ENCODE measurements around the gene ARHGAP27. TPM values are rescaled to one million over a fixed set of nuclear protein-coding genes. Genes with fewer than 3 reads are reported as not detected.
"Not testable (repeated sequence)": the region's sequence is repeated elsewhere in the genome, so short reads cannot be mapped to it uniquely, and the experiment has no call there.

Gene ARHGAP27
- 90.4 TPM for polyA plus RNA-seq
- long read RNA-seq, donor 1, partial matches to known transcripts = 0 of 1 reads
- long read RNA-seq, donor 1, other reads (novel, unspliced or antisense) = 0 of 1 reads
- long read RNA-seq, donor 2, partial matches to known transcripts = 0 of 5 reads
- long read RNA-seq, donor 2, other reads (novel, unspliced or antisense) = 0 of 5 reads
- long read RNA-seq, donor 3 = 0 reads
- long read RNA-seq, donor 4, partial matches to known transcripts = 0 of 1 reads
- long read RNA-seq, donor 4, other reads (novel, unspliced or antisense) = 0 of 1 reads
- long read RNA-seq, donor 5 = 0 reads
- long read RNA-seq, donor 6, partial matches to known transcripts = 39 of 42 reads
- long read RNA-seq, donor 6, other reads (novel, unspliced or antisense) = 0 of 42 reads
- long read RNA-seq, donor 7, partial matches to known transcripts = 0 of 4 reads
- long read RNA-seq, donor 7, other reads (novel, unspliced or antisense) = 0 of 4 reads
- long read RNA-seq, donor 8, partial matches to known transcripts = 5 of 7 reads
- long read RNA-seq, donor 8, other reads (novel, unspliced or antisense) = 0 of 7 reads
- long read RNA-seq, donor 9, partial matches to known transcripts = 5 of 9 reads
- long read RNA-seq, donor 9, other reads (novel, unspliced or antisense) = 0 of 9 reads
- long read RNA-seq, donor 10, partial matches to known transcripts = 0 of 5 reads
- long read RNA-seq, donor 10, other reads (novel, unspliced or antisense) = 0 of 5 reads
- long read RNA-seq, donor 11, partial matches to known transcripts = 5 of 9 reads
- long read RNA-seq, donor 11, other reads (novel, unspliced or antisense) = 0 of 9 reads

DNA sequence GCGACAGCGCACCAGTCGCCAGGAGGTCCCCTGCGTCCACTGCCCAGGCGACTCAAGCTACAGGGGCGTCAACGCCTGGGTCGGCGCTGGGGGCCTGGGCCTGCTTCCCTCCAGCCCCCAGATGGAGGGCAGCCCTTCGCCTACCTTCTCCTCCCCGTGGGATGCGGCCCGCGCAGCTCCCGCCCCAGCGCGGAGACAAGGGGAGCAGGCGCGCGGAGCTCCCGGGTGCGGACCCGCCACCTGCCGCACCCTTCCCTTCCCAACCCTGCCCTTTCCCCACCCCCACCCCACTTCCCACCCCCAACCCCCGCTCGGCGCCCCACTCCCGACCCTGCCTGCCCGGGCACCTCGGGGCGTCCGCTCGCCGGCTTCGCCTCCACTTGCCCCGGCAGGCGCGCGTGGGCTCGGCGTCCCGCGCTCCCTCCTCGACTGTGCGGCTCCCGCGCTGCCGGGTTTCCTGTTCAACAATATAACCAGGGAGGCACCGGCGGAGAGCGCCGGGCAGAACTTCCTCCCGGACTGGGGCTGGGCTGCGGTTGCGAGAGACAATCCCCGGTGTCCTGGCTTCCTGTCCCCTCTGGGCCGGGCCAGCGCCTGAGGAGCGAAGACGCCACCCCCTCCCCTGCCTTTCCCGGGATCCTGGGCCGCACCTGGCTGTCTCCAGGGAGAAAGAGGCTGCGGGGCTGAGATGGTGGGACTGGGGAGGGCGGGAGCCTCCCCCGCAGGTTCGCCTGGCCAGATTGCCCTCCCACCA, at the start of gene ARHGAP27:
Gene ARHGAP27 (minus strand): TSS at position 466 of the 754 bp plus-strand sequence. CDS start 2,591 bp downstream, outside the sequence.
- H3K9me3 ChIP-seq (ENCODE audit: control insufficient read depth, low read depth, low read length) = peaks cover 4% of the 10 kb centered on the region
- peaks cover 44% of the 10 kb centered on the region for H3K4me1 ChIP-seq (ENCODE audit: control insufficient read depth, insufficient read depth, low read length)
- peaks cover 48% of the 10 kb centered on the region for H3K27me3 ChIP-seq (ENCODE audit: control insufficient read depth, insufficient read depth, low read length)
- no CpG with 5 or more reads among the region's 66 CpGs for WGBS (ENCODE audit: insufficient coverage, low lambda C conversion rate)
- peak within 1 kb of the TSS; percentile 52 for H3K4me3 ChIP-seq (ENCODE audit: low read length)
- DNase-seq = peak in 1 of 2 donors; percentile 56
- no peak within 1 kb of the TSS for H3K27ac ChIP-seq (ENCODE audit: low read length)
- H3K36me3 ChIP-seq (ENCODE audit: control insufficient read depth, insufficient read depth, low read length) = peaks cover 20% of the 10 kb centered on the region

DNA sequence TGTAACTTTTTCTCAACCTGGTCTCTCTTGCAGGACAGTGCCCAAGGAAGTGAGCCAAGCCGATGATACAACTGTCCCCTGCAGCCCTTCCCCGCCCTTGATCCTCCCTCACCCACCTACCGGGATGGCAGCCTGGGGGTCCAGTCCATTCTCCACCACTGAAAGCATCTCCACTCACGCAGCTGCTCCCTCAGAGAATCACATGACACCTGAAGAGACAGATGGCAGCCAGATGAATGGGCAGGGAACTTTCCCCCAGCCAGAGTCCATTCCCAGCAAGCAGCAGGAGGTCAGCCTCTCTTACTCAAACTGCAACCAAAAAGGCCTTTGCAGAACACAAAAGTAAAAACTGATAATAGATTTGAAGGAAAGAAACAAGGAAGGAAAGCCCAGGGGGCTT, 49.6 kb upstream of the ARHGAP27 start:
- not testable (repeated sequence) for H3K4me3 ChIP-seq (ENCODE audit: low read length); H3K4me1 ChIP-seq (ENCODE audit: control insufficient read depth, insufficient read depth, low read length); H3K9me3 ChIP-seq (ENCODE audit: control insufficient read depth, low read depth, low read length); H3K36me3 ChIP-seq (ENCODE audit: control insufficient read depth, insufficient read depth, low read length); H3K27me3 ChIP-seq (ENCODE audit: control insufficient read depth, insufficient read depth, low read length)
- DNase-seq = peak in 1 of 2 donors; percentile 18
- H3K27ac ChIP-seq (ENCODE audit: low read length) = peak overlapping the region; percentile 75
- WGBS (ENCODE audit: insufficient coverage, low lambda C conversion rate) = no CpG with 5 or more reads among the region's 4 CpGs

DNA sequence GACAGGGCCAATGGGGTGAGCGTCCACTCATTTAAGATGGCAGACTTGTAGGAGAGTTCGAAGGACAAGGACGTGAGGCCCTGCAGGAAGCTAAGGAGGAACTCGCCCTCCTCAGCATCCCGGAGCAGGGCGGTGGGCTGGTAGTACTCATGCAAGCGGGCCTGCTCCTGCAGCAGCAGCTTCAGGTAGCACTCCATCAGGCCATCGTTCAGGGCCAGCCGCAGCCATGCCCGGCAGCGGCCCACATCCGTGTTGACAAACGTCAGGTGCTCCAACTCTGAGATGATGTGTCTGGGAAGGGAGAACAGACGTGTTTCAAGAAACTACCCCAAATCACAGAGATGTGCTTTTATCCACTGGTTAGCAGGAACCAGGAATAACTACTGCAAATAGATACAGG, 42.8 kb upstream of the ARHGAP27 start:
- WGBS (ENCODE audit: insufficient coverage, low lambda C conversion rate) = no CpG with 5 or more reads among the region's 14 CpGs

GRCh38 chr17:45472249-45472648, 39.6 kb upstream of the ARHGAP27 start:
- not testable (repeated sequence) for H3K9me3 ChIP-seq (ENCODE audit: control insufficient read depth, low read depth, low read length); H3K4me1 ChIP-seq (ENCODE audit: control insufficient read depth, insufficient read depth, low read length); H3K4me3 ChIP-seq (ENCODE audit: low read length); H3K27me3 ChIP-seq (ENCODE audit: control insufficient read depth, insufficient read depth, low read length); DNase-seq
- H3K36me3 ChIP-seq (ENCODE audit: control insufficient read depth, insufficient read depth, low read length) = peaks cover 11% of the 10 kb centered on the region
- no CpG with 5 or more reads among the region's 3 CpGs for WGBS (ENCODE audit: insufficient coverage, low lambda C conversion rate)
- H3K27ac ChIP-seq (ENCODE audit: low read length) = peak overlapping the region; percentile 38

More for the DNA sequence above, 42.8 kb upstream of the ARHGAP27 start:
- not testable (repeated sequence) for DNase-seq; H3K9me3 ChIP-seq (ENCODE audit: control insufficient read depth, low read depth, low read length); H3K4me1 ChIP-seq (ENCODE audit: control insufficient read depth, insufficient read depth, low read length); H3K27ac ChIP-seq (ENCODE audit: low read length); H3K27me3 ChIP-seq (ENCODE audit: control insufficient read depth, insufficient read depth, low read length); H3K4me3 ChIP-seq (ENCODE audit: low read length)
- H3K36me3 ChIP-seq (ENCODE audit: control insufficient read depth, insufficient read depth, low read length) = peaks cover 20% of the 10 kb centered on the region

DNA sequence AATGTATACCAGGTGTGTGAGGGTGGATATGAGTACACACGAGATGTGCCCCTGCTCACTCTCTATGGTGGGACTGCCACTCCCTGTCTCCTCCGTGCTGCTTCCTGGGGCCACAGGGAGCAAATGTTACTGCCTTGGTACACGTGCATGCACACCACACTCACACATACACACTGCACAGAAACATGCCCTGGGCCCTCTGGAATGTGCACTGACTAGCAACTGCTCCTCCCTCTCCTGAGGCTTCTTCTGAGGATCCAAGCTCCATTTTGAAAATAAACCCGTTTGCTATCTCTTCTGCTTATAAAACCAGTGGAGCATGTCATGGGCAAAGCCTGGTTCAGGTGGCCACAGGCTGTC, 36.5 kb upstream of the ARHGAP27 start:
- H3K4me3 ChIP-seq (ENCODE audit: low read length); H3K9me3 ChIP-seq (ENCODE audit: control insufficient read depth, low read depth, low read length); H3K4me1 ChIP-seq (ENCODE audit: control insufficient read depth, insufficient read depth, low read length); DNase-seq; H3K27ac ChIP-seq (ENCODE audit: low read length); H3K36me3 ChIP-seq (ENCODE audit: control insufficient read depth, insufficient read depth, low read length); H3K27me3 ChIP-seq (ENCODE audit: control insufficient read depth, insufficient read depth, low read length): not testable (repeated sequence)
- WGBS (ENCODE audit: insufficient coverage, low lambda C conversion rate) = no CpG with 5 or more reads among the region's 4 CpGs

DNA sequence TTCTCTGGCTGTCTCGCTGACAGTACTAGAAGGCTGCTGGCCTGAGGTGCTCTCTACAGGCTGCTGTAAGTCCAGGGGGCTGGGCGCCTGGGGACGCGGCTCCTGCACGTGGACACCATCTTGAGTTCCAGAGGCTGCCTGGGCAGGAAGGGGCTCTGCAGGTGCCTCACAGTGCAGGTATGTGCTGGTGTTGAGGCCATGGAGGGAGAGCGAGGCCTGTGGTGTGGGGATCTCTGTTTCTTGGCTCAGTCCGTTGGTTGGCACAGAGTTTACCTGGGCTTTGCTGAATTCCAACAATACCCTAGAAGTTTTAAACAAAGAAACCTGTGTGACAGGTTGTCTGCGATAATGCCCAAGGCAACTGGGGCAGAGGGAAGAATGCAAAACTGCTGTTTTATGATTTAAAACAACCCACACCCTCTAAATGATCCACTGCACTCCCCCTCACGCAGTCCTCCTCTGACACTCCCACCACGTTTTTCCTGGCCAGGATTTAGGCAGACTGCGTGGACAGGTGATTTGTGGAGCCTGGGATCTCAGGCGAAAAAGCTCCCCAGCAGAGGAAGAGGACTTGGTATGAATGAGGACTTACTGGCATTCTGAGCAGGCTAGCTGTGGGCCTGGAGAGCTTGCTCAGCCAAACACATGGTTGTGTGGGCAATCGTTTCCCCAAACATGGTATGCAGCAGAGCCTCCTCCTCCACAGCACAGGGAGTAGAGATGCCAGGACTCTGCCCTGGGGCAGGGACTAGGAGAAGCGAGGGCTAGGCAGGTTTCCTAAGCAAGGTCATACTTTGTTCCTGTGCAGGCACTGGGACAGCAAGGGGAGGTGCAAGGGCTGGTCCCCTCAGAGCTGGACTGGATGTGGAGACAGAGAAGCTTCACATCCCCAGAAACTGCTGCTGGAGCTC, 35.9 kb upstream of the ARHGAP27 start:
- not testable (repeated sequence) for H3K27me3 ChIP-seq (ENCODE audit: control insufficient read depth, insufficient read depth, low read length); DNase-seq; H3K4me1 ChIP-seq (ENCODE audit: control insufficient read depth, insufficient read depth, low read length); H3K4me3 ChIP-seq (ENCODE audit: low read length); H3K27ac ChIP-seq (ENCODE audit: low read length); H3K36me3 ChIP-seq (ENCODE audit: control insufficient read depth, insufficient read depth, low read length); H3K9me3 ChIP-seq (ENCODE audit: control insufficient read depth, low read depth, low read length)
- WGBS (ENCODE audit: insufficient coverage, low lambda C conversion rate) = no CpG with 5 or more reads among the region's 14 CpGs

GRCh38 chr17:45461524-45462327, 29.1 kb upstream of the ARHGAP27 start:
- H3K27ac ChIP-seq (ENCODE audit: low read length) = not testable (repeated sequence)

DNA sequence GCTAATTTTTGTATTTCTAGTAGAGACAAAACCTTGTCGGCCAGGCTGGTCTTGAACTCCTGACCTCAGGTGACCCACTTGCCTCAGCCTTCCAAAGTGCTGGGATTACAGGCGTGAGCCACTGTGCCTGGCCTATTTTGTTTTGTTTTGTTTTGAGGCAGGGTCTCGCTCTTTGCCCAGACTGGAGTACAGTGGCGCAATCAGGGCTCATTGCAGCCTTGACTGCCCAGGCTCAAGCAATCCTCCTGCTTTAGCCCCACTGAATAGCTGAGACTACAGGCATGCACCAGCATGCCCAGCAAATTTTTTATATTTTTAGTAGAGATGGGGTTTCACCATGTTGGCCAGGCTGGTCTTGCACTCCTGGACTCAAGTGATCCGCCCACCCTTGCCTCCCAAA, 27.8 kb upstream of the ARHGAP27 start:
- not testable (repeated sequence) for H3K27ac ChIP-seq (ENCODE audit: low read length)

More at GRCh38 chr17:45461524-45462327, 29.1 kb upstream of the ARHGAP27 start:
- H3K4me1 ChIP-seq (ENCODE audit: control insufficient read depth, insufficient read depth, low read length); H3K36me3 ChIP-seq (ENCODE audit: control insufficient read depth, insufficient read depth, low read length); H3K4me3 ChIP-seq (ENCODE audit: low read length); H3K27me3 ChIP-seq (ENCODE audit: control insufficient read depth, insufficient read depth, low read length); H3K9me3 ChIP-seq (ENCODE audit: control insufficient read depth, low read depth, low read length); DNase-seq: not testable (repeated sequence)
- WGBS (ENCODE audit: insufficient coverage, low lambda C conversion rate) = no CpG with 5 or more reads among the region's 8 CpGs

GRCh38 chr17:45454341-45454740, 21.7 kb upstream of the ARHGAP27 start:
- H3K36me3 ChIP-seq (ENCODE audit: control insufficient read depth, insufficient read depth, low read length); H3K4me3 ChIP-seq (ENCODE audit: low read length); H3K27me3 ChIP-seq (ENCODE audit: control insufficient read depth, insufficient read depth, low read length); H3K9me3 ChIP-seq (ENCODE audit: control insufficient read depth, low read depth, low read length); H3K4me1 ChIP-seq (ENCODE audit: control insufficient read depth, insufficient read depth, low read length); H3K27ac ChIP-seq (ENCODE audit: low read length); DNase-seq: not testable (repeated sequence)
- no CpG with 5 or more reads among the region's 8 CpGs for WGBS (ENCODE audit: insufficient coverage, low lambda C conversion rate)

More for the DNA sequence above, 27.8 kb upstream of the ARHGAP27 start:
- H3K4me1 ChIP-seq (ENCODE audit: control insufficient read depth, insufficient read depth, low read length); DNase-seq; H3K27me3 ChIP-seq (ENCODE audit: control insufficient read depth, insufficient read depth, low read length); H3K36me3 ChIP-seq (ENCODE audit: control insufficient read depth, insufficient read depth, low read length); H3K9me3 ChIP-seq (ENCODE audit: control insufficient read depth, low read depth, low read length); H3K4me3 ChIP-seq (ENCODE audit: low read length): not testable (repeated sequence)
- WGBS (ENCODE audit: insufficient coverage, low lambda C conversion rate) = no CpG with 5 or more reads among the region's 5 CpGs

Data from large intestine (tissue), 12 donors.